DMS53 (cell line): ENCODE data around the gene CDC42SE2.
A peak's percentile ranks its signal among the peaks of the same experiment; 100 is the strongest.
"Not testable (repeated sequence)": the region's sequence is repeated elsewhere in the genome, so short reads cannot be mapped to it uniquely, and the experiment has no call there.

Experiments used
- DNase-seq: peaks from one replicate; lab custom pipeline; 2025; lab: John Stamatoyannopoulos, UW

Gene CDC42SE2

DNA sequence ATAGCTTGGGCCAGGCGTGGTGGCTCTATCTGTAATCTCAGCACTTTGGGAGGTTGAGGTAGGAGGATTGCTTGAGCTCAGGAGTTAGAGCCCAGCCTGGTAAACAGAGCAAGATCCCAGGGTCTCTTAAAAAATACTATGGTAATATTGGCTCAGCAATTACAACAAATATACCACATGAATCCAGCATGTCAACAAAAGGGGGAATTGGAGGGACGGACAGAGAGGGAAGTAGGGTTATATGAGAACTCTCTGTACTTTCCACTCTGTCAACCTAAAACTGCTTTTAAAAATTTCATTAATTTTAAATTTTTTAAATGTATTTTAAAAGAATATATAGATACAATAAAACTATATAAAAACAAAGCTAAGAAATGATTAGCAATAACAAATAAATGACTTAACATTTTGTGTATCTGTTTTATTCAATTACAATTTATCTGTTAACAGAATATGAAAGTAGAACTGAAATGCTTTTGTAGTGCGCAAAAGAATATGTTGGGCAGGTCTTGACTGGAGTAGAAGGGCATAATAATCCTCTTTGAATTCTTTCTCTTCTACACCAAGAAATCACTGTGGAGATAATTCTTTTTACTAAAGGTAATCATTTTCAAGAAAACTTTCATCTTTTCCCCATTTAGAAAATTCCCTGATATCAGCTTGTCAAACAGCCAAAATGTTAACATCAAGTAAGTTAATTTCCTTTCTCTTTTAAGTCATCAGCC lies 12.9 kb upstream of the CDC42SE2 start:
- no peak for DNase-seq

DNA sequence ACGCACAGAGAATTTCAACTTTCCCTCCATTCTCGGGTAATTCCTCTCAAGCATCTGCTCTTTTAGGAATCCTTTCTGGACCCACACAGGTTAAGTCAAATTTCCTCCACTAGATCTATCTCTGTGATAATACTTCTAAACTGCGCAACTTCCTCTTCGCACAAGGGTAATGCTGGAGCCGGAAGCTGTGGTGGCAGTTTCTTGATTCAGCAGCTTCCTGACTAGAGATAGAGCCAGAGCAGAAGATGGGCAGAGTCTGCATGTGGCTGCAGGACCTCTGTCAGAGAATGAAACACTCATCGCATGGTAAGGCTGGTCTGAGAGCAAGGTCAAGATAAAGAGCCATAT lies 11.1 kb upstream of the CDC42SE2 start:
- no peak for DNase-seq

DNA sequence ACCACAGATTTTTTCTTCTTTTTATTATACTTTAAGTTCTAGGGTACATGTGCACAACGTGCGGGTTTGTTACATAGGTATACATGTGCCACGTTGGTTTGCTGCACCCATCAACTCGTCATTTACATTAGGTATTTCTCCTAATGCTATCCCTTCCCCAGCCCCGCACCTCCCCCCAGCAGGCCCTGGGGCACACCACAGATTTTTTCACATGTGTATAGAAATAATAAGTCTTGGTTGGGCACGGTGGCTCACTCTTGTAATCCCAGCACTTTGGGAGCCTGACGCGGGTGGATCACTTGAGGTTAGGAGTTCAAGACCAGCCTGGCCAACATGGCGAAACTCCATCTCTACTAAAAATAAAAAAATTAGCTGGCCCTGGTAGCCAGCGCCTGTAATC lies 9.8 kb upstream of the CDC42SE2 start:
- not testable (repeated sequence) for DNase-seq

DNA sequence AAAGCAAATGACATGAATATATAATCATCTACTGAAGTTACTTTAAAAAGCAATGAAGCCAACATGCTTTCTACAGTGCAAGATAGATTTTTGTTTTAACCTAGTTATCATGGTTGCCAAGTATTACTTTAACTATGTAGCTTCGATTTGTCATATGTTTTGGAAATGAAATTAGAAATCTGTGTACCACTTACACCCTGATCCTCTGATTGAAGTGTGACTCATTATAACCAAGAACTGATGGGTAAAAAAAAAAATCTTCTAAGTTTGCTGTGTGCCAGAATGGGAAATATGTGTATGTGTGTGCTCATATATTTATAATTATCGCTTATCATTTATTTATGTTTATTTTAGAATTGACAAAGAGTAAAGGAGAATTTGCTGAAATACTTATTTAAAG lies 9.1 kb upstream of the CDC42SE2 start:
- no peak for DNase-seq

DNA sequence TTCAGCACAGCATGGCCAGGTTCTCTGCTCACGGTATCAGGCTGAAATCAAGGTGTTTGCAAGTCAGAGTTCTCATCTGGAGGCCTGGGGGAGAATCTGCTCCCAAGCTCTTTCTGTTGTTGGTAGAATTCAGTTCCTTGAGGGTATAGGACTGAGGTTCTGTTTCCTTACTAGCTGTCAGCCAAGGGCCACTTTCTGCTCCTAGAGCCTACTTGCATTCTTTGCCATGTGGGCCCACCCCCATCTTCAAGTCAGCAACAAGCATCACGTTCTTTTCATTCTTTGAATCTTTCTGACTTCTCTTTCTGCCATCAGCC lies 7.4 kb upstream of the CDC42SE2 start:
- DNase-seq = no peak

DNA sequence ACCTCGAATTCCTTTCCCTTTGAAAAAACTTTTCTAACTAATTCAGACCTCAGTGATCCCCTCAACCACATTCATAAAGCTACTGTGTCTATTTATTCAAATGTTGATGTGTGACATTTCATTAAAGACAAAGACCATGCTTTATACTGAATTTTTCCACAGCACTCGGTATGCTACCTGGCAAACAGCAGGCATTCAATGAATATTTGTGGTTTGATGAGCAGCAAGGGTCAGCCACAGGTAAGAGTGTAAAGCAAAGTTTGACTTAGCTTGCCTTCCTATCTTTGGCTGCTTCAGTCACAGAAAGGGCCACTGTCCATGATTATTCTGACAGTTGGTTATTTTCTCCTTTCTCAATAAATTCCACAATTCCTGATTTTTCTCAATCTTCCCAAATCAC lies 5.1 kb upstream of the CDC42SE2 start:
- DNase-seq = no peak

DNA sequence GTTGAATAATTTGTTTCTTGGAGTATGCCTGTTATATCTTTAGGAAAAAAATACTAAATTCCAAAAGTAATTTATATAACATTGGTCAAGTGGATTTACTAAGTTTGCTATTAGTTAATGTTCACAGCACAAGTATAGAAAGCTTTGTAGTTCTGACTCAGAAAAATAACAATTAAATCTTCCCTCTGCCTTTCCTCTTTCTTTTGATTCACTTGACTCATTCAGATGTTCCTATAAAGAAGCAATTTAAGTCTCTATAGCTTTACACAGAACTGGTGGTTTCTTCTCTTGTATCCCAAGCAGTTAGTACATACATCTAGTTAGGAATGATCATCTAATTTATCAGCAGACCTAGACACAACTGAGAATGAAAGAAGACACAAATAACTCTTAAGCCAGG lies 4.5 kb upstream of the CDC42SE2 start:
- DNase-seq = no peak

DNA sequence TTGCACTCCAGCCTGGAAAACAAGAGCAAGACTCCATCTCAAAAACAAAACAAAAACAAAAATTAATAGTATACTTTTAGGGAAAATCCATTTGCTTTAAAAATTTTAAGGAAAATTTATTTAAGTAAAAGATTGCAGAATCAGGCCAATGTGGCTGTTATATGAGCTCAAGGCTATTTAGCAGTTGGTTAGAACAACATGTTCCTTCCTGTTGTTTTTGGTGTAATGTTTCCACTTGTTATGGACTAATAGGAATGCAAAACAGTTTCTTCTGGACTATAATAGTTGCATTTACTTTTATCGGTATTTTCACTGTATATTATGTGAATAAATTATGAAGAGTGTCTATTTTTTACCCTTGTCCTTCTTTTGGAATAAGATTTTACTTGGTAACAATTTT lies 3.0 kb upstream of the CDC42SE2 start:
- DNase-seq = no peak

DNA sequence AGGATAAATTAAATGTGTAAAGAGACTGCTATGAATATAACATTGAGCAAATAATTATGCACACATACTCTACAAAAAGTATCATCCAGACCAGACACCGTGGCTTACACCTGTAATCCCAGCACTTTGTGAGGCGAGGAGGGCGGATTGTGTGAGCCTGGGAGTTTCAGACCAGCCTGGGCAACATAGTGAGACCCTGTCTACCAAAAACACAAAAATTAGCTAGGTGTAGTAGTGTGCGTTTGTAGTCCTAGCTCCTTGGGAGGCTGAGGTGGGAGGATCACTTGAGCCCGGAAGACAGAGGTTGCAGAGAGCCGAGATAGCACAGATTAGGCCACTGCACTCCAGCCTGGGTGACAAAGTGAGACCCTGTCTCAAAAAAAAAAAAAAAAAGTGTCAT lies 2.4 kb upstream of the CDC42SE2 start:
- no peak for DNase-seq

DNA sequence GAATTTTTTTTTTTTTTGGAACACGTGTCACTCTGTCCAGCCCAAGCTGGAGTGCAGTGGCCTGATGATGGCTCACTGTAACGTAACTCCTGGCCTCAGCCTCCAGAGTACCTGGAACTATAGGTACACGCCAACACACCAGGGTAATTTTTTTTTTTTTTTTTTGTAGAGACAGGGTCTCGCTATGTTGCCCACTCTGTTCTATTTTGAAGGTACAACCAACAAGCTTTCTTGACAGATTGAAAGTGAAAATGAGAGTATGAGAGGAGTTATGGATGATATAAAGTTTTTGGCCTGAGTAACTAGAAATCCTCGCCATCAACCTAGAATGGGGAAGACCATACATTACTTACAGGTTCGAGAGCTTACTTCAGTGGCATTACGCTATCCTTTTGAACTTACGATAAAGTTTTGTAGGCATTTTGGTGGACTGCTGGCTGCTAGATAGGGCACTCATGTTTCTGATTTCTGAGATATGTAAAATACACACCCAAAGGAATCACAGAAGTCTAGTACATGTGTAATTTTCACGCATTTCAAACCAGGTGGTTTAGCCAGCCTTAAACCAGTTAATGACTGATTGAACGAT lies 806 bp upstream of the CDC42SE2 start:
- DNase-seq = peak; percentile 75

DNA sequence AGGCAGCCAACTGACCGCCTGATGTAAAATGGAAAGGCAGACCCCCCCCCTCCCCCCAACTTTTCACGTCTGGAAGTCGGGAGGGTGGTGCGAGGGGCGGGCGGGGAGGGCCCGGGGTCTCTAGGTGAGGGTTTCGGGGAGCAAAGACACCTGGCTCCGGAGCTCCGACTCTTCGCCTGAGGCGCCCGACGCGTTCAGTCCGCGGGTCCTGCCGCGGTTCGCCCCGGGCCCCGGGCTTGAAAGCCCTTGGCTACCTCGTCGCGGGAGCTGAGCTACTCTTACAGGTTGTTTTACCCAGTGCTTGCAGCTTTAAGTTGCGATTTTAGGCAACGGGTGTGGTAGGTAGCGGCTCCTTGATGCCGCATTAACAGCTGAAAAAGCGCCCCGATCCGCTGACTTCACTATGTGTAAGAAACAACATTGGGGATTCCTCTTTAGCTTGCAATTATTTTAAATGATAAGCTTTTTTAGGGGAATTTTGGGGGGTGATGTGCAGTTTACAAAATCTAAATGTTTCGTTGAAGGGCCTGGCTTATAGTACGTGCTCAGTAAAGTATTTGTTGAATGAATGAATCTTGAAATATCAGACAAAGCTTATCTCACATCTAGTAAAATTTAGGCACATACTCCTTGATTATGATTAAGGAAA lies 722 bp downstream of the CDC42SE2 start:
- peak; percentile 69 for DNase-seq

DNA sequence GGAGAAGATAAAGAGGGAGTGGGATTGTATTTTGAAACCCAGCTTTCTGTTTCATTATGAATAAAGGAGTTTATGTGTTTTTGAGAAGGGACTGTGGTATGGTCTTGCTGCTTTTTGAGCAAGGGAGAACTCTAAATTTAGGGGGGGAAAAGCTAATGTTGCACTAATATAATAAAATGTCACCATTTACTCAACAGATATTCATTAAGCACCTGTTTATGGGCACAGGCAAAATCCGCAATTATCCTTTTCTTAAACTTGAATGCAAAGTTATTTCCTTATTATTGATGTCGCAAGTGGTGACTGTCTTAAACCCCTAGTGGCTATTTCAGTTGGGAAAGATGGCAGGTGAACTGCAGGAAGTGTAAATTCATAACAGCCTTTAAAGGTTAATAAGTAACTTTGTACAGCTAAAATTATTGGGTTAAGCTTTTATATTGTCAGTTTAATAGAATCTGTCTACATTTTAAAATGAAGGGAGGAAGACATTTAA lies 1.5 kb downstream of the CDC42SE2 start:
- peak; percentile 78 for DNase-seq

DNA sequence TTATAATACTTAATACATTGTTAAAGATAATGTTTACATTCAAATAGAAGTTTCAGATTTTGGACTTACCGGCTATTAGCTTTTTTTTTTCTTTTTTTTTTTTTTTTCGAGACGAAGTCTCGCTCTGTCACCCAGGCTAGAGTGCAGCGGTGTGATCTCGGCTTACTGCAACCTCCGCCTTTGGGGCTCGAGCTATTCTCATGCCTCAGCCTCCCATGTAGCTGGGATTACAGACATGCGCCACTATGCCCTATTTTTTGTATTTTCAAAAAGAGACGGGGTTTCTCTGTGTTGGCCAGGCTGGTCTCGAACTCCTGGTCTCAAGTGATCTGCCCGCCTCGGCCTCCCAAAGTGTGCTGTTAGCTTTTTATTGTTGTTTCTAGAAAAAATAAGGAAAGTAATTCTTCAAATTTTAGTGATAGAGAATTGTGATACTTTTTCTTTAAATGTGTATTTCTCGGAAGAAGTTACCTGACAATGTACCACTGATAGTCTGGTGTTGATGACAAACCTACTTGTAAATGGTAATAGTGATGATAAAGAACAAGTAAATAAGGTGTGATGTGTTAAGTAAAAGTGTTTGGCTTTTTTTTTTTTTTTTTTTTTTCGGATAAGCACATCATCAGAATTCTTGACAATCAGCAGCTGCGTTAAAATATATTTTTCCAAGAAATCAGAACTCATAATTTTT lies 2.7 kb downstream of the CDC42SE2 start:
- DNase-seq = no peak

DNA sequence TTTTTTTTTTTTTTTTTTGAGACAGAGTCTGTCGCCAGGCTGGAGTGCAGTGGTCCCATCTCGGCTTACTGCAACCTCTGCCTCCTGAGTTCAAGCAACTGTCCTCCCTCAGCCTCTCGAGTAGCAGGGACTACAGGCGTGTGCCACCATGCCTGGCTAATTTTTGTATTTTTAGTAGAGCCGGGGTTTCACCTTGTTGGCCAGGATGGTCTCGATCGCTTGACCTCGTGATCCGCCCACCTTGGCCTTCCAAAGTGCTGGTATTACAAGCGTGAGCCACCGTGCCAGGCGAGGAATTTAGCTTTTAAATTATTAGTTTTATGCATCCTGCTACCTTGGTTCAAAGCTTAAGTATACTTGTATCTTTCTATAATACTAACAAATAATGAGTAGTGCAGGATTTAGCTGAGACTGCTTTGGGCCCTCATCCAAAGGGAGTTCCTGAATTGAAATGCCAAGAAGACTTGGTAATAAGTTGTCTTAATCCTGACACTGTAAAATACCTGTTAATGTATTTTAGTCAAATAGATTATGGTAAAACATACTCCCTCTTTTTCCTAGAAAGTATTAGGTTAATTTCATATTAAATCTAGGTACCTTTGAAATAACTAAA lies 5.0 kb downstream of the CDC42SE2 start:
- DNase-seq = no peak

DNA sequence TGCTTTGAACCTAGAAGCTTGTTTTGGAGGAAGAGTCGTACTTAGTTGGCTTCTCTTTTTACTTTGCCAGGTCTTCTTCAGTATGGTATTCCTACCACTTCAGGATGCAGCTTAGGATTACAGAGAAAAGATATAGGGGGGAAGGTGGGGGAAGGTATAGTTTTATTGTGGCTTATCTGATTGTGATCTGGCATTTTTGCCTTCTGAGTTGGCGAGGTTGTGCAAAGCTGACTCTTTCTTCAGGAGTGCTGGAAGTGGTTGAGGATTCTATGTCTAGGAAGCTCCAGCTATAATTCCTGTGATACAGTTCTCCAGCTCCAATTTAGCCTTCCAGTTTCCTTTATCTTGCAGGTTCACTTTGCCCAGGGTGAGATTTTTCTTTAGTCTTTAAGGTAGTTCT lies 7.0 kb downstream of the CDC42SE2 start:
- DNase-seq = no peak

DNA sequence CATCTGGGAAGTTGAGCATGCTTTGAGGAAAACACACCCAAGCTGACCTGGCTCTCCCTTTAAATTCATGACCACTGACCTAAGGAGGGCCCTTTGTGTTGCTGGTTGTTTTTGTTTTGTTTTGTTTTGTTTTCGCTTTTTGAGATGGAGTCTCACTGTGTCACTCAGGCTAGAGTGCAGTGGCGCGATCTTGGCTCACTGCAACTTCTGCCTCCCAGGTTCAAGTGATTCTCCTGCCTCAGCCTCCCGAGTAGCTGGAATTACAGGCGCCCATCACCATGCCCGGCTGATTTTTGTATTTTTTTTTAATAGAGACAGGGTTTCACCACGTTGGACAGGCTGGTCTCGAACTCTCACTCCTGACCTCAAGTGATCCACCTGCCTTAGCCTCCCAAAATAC lies 8.0 kb downstream of the CDC42SE2 start:
- DNase-seq = not testable (repeated sequence)

DNA sequence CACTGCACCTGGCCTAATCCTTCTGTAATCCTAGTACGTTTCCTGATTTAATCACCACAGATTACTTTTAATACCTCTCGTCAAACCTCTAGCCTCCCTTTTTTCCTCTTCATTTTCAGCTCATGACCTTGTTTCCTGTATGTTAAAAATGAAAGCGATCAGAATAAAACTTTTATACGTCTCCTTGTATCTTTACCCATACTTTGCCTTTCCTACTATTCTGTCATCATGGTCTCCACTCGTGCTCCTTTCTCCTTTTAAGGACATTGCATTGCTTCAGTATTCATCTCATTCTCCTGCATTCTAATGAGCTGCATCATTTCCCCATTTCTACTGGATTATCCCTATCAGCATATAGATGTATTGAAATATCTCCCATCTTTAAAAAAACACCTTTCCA lies 8.5 kb downstream of the CDC42SE2 start:
- DNase-seq = no peak

DNA sequence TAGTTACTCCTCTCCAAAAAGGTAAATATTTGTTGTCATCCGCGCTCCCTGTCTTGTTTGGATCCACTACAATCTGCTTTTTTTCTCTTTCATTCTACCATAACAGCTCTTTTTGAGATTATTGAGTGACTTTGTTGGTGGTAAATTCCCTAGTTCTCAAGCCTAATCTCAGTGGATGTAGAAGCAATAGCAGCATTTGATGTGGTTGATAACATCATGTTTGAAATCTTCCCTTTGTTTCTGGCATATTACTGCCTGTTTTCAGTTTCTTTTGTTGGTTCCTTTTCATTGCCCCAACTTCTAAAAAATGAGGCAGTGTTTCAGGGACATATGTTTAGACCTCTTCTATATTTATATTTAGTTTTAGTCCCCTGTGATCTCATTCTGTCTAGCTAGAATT lies 8.9 kb downstream of the CDC42SE2 start:
- no peak for DNase-seq

DNA sequence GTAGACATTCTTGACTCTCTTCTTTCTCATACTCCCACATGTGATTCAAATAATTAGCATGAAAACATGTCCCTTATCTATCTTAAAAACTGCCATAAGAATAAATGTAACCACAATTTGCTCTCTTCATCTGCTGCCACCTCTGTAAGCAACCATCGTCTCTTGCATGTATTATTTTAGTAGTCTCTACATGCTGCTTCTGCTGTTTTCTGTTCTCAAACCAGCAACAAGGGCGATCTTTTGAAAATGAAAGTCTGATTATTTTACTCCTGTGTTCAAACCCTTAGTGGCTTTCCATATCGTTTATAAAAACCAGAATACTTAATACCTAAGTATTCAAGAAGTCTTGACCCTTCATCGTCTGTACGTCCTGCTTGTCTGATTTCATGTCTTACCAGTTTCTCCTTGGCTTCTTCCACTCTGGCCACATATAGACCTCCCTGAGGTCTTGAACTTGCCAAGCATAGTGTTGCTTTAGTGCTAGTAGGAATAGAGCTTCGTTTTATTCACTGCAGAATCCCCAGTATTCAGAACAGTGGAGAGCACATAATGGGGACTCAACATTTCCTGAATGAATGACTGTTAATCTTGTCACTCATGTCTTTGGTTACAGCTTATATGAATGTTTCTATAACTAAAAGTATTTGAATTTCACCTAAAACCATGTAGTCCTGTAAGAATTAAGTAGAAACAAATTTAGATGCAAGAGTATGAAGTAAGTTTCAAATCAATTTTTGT lies 10.6 kb downstream of the CDC42SE2 start:
- no peak for DNase-seq

DNA sequence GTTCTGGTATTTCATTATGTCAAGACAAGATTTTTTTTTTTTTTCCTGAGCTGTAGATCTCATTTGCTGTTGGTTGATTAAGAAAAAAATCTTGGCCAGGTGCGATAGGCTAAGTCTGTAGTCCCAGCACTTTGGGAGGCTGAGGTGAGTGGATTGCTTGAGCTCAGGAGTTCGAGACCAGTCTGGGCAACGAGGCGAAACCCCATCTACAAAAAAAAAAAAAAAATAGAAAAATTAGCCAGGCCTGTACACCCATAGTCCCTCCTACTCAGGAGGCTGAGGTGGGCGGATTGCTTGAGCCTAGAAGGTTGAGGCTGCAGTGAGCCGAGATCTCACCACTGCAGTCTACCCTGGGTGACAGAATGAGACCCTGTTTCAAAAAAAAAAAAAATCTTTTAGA lies 12.2 kb downstream of the CDC42SE2 start:
- no peak for DNase-seq

DNA sequence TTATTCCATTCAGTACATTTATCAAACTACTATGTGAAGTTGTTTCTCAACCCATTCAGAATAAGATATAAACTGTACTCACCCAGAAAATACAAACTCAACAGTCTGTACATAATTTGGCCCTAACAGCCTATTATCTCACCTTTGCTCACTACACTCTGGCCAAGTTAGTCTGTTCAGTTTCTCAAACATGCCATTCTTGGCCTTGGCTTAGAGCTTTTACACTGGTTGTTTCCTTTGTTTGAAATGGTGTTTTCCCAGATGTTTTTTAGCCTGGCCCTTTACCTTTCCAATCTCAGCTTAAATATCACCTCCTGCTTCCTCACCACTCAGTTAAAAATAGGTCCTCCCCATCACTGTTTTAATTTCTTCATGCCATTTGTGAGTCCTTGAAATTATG lies 13.6 kb downstream of the CDC42SE2 start:
- DNase-seq = no peak
